Fibroblast of skin of right biceps (primary cell): ENCODE results near the gene DDI1.

Experiments used
- DNase-seq: peaks from one replicate; pipeline ENCODE4 v3.0.0-alpha.2; 2013

Gene DDI1

DNA sequence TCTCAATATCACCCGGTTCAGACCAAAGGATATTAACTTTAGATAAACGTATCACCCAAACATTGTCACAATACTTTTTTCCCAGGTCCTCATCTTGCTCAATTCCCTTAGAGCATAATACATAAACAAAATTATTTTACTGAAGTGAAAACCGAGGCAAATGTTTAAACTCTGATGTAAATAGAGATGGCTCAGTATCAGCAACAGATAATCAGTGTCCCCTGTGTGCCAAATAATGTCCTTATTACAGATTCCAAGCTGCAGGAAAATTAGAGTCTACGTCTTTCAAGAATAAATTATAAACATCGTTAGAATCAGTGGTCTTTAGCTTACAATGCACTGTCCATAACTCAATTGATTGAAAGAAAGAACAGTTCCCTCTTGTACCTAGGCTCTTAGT lies 50.2 kb downstream of the DDI1 start:
- DNase-seq: no peak
